B cell (primary cell): ENCODE results near the gene ABCD1. TPM values are rescaled to one million over a fixed set of nuclear protein-coding genes. Genes with fewer than 3 reads are reported as not detected.
"Not testable (repeated sequence)": the region's sequence is repeated elsewhere in the genome, so short reads cannot be mapped to it uniquely, and the experiment has no call there.

Experiments
- ATAC-seq: fragments of 200-7000 bp; cut with Tn5 transposase; one replicate; pipeline ENCODE4 v1.10.0; 2021; ENCODE audit warnings: low read depth, mild to moderate bottlenecking, moderate number of reproducible peaks, moderate library complexity
- CTCF ChIA-PET: fragments of 350-600 bp; sonication (Branson Sonifier 250); formaldehyde crosslinking; loops from one replicate; lab custom pipeline; 2021; ENCODE audit warnings: antibody characterized with exemption, inconsistent platforms; lab: Charles Lee
- POLR2A ChIA-PET: fragments of 350-600 bp; sonication (Branson Sonifier 250); formaldehyde crosslinking; loops from one replicate; lab custom pipeline; 2021; ENCODE audit warnings: antibody characterized with exemption; lab: Charles Lee
- DNase-seq: peaks from one replicate; pipeline ENCODE4 v3.0.0; 2013
- H2AFZ ChIP-seq: 2 replicates; pipeline ENCODE4 v1.6.1; 2012; ENCODE audit warnings: mild to moderate bottlenecking, low read depth, low read length; ENCODE audit not compliant: insufficient read depth, poor library complexity, severe bottlenecking
- H3K27ac ChIP-seq, 2 donors: 1 replicate in 1 of 2; 2 replicates in 1 of 2; pipeline ENCODE4 v1.5.1; 2012 to 2013; ENCODE audit warnings: low read length in 2 of 2, mild to moderate bottlenecking in 2 of 2, moderate library complexity in 1 of 2
- H3K27me3 ChIP-seq, 4 experiments: fragments of 200-600 bp in 1 of 4; sonication (generic) in 1 of 4; replicated peaks in 1 of 4; 1 replicate in 2 of 4; 2 replicates in 2 of 4; pipeline versions ENCODE4 v1.6.1 to v1.7.0; 2013 to 2016; ENCODE audit warnings: low read length in 3 of 4, mild to moderate bottlenecking in 2 of 4, mixed read lengths in 1 of 4, moderate library complexity in 1 of 4; ENCODE audit not compliant: insufficient read depth in 4 of 4, control insufficient read depth in 3 of 4; ENCODE audit errors: control extremely low read depth in 1 of 4
- H3K36me3 ChIP-seq, 2 experiments: replicated peaks in 1 of 2; 1 replicate in 1 of 2; 2 replicates in 1 of 2; pipeline versions ENCODE4 v1.6.1 to v1.7.1; 2013; ENCODE audit warnings: low read length in 1 of 2; ENCODE audit not compliant: insufficient read depth in 2 of 2, control insufficient read depth in 1 of 2; ENCODE audit errors: control extremely low read depth in 1 of 2, extremely low read depth in 1 of 2
- H3K4me1 ChIP-seq, 2 donors: fragments of 200-600 bp in 1 of 2; sonication (generic) in 1 of 2; 1 replicate in 1 of 2; 2 replicates in 1 of 2; pipeline versions ENCODE4 v1.5.1 to v1.6.1; 2013 to 2017; ENCODE audit warnings: low read length in 2 of 2; ENCODE audit not compliant: control insufficient read depth in 2 of 2, insufficient read depth in 2 of 2
- H3K4me2 ChIP-seq: replicated peaks from 2 replicates; pipeline ENCODE3; 2012; ENCODE audit warnings: mild to moderate bottlenecking, low read depth, low read length; ENCODE audit not compliant: poor library complexity, severe bottlenecking
- H3K4me3 ChIP-seq, 5 experiments: fragments of 200-600 bp in 1 of 5; sonication (generic) in 1 of 5; 1 replicate in 3 of 5; 2 replicates in 2 of 5; pipeline versions ENCODE4 v1.5.1 to v1.7.0; 2011 to 2016; ENCODE audit warnings: low read length in 4 of 5, mild to moderate bottlenecking in 4 of 5, low read depth in 2 of 5, control low read depth in 1 of 5, moderate library complexity in 1 of 5; ENCODE audit not compliant: insufficient read depth in 1 of 5; ENCODE audit errors: control extremely low read depth in 1 of 5, extremely low read depth in 1 of 5
- H3K79me2 ChIP-seq: fragments of 200-600 bp; sonication (generic); one replicate; pipeline ENCODE4 v1.6.0; 2016; ENCODE audit warnings: low read length; ENCODE audit not compliant: control insufficient read depth, insufficient read depth
- H3K9ac ChIP-seq: fragments of 200-600 bp; sonication (generic); 2 replicates; pipeline ENCODE4 v1.6.1; 2017; ENCODE audit warnings: mild to moderate bottlenecking, low read length, moderate library complexity
- H3K9me3 ChIP-seq, 3 donors: one replicate each; pipeline versions ENCODE4 v1.6.1 to v1.7.1; 2013; ENCODE audit warnings: low read length in 2 of 3; ENCODE audit not compliant: control insufficient read depth in 2 of 3, insufficient read depth in 1 of 3; ENCODE audit errors: control extremely low read depth in 1 of 3
- H4K20me1 ChIP-seq: 2 replicates; pipeline ENCODE4 v1.6.0; 2012; ENCODE audit warnings: mild to moderate bottlenecking, low read length; ENCODE audit not compliant: insufficient read depth, control insufficient read depth, poor library complexity, severe bottlenecking
- H3K27ac Mint-ChIP-seq: one replicate; pipeline ENCODE4 v1.8.0; 2021; ENCODE audit warnings: mixed read lengths
- H3K27me3 Mint-ChIP-seq: one replicate; pipeline ENCODE4 v1.8.0; 2021; ENCODE audit warnings: mixed read lengths
- H3K4me1 Mint-ChIP-seq: one replicate; pipeline ENCODE4 v1.8.0; 2021; ENCODE audit warnings: mixed read lengths
- H3K4me3 Mint-ChIP-seq: one replicate; pipeline ENCODE4 v1.8.0; 2021; ENCODE audit warnings: mixed read lengths
- H3K9me3 Mint-ChIP-seq: one replicate; pipeline ENCODE4 v1.8.0; 2022; ENCODE audit warnings: mixed read lengths; ENCODE audit not compliant: insufficient read depth
- CTCF ChIP-seq: fragments of 200-600 bp; IDR thresholded peaks from one replicate; pipeline ENCODE4 v1.8.0; 2022; ENCODE audit warnings: antibody characterized with exemption, mild to moderate bottlenecking
- EZH2 ChIP-seq: IDR thresholded peaks from 2 replicates; pipeline ENCODE4 v1.6.1; 2012; ENCODE audit warnings: borderline replicate concordance, low read depth, mild to moderate bottlenecking, moderate library complexity, low read length; ENCODE audit not compliant: insufficient read depth, poor library complexity, severe bottlenecking
- WGBS: methylation state at CpG from one replicate; pipeline ENCODE4 v1.1.5; 2013; ENCODE audit warnings: missing lambda C conversion rate; ENCODE audit not compliant: insufficient coverage; 5-methylcytosine and 5-hydroxymethylcytosine counted together
- intact Hi-C: fragments of 100-400 bp; cut with micrococcal nuclease; formaldehyde crosslinking; loops from one replicate; pipeline ENCODE4 v1.10.0; 2022
- polyA plus RNA-seq: library from polyadenylated mRNA; depleted of rRNA; stranded (reverse); fragments of >200 nt; gene quantifications from 2 replicates; pipeline ENCODE4 v1.2.3, GENCODE V29; 2012
- total RNA-seq, 2 donors: library from RNA; stranded (reverse); fragments of 120-200 nt in 1 of 2; gene quantifications; 1 replicate in 1 of 2; 2 replicates in 1 of 2; pipeline versions ENCODE4 v1.2.3 to v1.2.4, GENCODE V29; 2013 to 2022

The ABCD1 gene
- total and polyA plus RNA-seq, 2 donors (not counting 1 experiment from before 2014, with no cell fraction given) = 9.7 to 12.2 TPM

GRCh38 chrX:153696986-153697722 is 27.5 kb upstream of the ABCD1 start:
- H3K4me3 Mint-ChIP-seq, ATAC-seq, POLR2A ChIA-PET, CTCF ChIA-PET, intact Hi-C loops, H3K4me1 Mint-ChIP-seq, H3K36me3 ChIP-seq, H3K79me2 ChIP-seq, H3K27ac Mint-ChIP-seq, H2AFZ ChIP-seq, DNase-seq, H3K9me3 Mint-ChIP-seq, H3K27ac ChIP-seq, H3K27me3 ChIP-seq, H3K27me3 Mint-ChIP-seq, H3K4me2 ChIP-seq, H3K4me3 ChIP-seq, H4K20me1 ChIP-seq, H3K9me3 ChIP-seq, H3K4me1 ChIP-seq, H3K9ac ChIP-seq: not testable (repeated sequence)
- WGBS = 98% methylated on average over 15 of the region's 16 CpGs

- POLR2A ChIA-PET = no interaction called here
Measured at GRCh38 chrX:153697924-153698865, 26.5 kb upstream of the ABCD1 start.

More at GRCh38 chrX:153697924-153698865, 26.5 kb upstream of the ABCD1 start:
- no peak overlapping the region for H3K4me3 Mint-ChIP-seq
- Histone ChIP-seq H3K9me3 (no peaks in the 10 kb centered on the region), H3K4me2 (no peak overlapping the region), H4K20me1 (peaks cover 5% of the 10 kb centered on the region), H3K9ac (no peak overlapping the region), H3K4me1 (no peaks in the 10 kb centered on the region), H3K79me2 (no peaks in the 10 kb centered on the region), H3K36me3 (peaks cover 0 to 14% of the 10 kb centered on the region in 2 experiments), H3K27ac (no peak overlapping the region), H3K27me3 (no peaks in the 10 kb centered on the region), H2AFZ (no peak overlapping the region), H3K4me3 (no peak overlapping the region)
- H3K4me1 Mint-ChIP-seq = no peaks in the 10 kb centered on the region
- intact Hi-C loops = no loop called here
- no peak overlapping the region for H3K27ac Mint-ChIP-seq
- ATAC-seq (no peak), DNase-seq (no peak)
- CTCF ChIA-PET = no interaction called here
- H3K27me3 Mint-ChIP-seq = no peaks in the 10 kb centered on the region
- 86% methylated on average over 5 of the region's 16 CpGs for WGBS
- H3K9me3 Mint-ChIP-seq = no peaks in the 10 kb centered on the region
- no peak for TF ChIP-seq CTCF
- no peak for TF ChIP-seq EZH2
